Measurements from ENCODE around the gene GBF1.

GBF1 gene

DNA sequence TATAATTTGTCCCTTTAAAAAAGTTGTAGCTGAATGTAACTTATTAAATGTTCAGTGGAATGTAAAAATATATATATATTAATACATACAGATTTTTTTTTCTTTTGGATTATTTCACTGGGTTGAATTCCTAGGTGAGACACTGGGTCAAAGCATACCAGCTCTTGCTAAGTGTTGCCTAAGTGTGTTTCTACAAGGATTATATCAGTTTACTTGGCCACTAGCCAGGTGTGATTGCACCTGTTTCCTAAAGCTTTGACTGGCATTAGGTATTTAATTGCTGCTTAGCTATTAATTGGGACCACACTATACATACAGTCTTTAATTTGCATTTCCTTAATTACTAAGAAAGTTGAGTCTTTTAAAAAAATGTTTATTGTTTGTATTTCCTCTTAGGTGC is 24.7 kb upstream of the GBF1 start:
- H3K4me1 ChIP-seq, result no peaks in the 10 kb centered on the region
- no peak overlapping the region for H3K4me3 ChIP-seq (ENCODE audit: low read depth, low read length)
- no peaks in the 10 kb centered on the region for H3K36me3 ChIP-seq (ENCODE audit: control insufficient read depth, insufficient read depth, low read length)
- no peaks in the 10 kb centered on the region for H3K27me3 ChIP-seq (ENCODE audit: control insufficient read depth, insufficient read depth, low read length)
- H3K79me2 ChIP-seq, result no peaks in the 10 kb centered on the region
- TF ChIP-seq, protein P1, sequence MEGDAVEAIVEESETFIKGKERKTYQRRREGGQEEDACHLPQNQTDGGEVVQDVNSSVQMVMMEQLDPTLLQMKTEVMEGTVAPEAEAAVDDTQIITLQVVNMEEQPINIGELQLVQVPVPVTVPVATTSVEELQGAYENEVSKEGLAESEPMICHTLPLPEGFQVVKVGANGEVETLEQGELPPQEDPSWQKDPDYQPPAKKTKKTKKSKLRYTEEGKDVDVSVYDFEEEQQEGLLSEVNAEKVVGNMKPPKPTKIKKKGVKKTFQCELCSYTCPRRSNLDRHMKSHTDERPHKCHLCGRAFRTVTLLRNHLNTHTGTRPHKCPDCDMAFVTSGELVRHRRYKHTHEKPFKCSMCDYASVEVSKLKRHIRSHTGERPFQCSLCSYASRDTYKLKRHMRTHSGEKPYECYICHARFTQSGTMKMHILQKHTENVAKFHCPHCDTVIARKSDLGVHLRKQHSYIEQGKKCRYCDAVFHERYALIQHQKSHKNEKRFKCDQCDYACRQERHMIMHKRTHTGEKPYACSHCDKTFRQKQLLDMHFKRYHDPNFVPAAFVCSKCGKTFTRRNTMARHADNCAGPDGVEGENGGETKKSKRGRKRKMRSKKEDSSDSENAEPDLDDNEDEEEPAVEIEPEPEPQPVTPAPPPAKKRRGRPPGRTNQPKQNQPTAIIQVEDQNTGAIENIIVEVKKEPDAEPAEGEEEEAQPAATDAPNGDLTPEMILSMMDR (IDR thresholded peaks at IDR 0.05), result no peak
- H3K27ac ChIP-seq, result no peak overlapping the region
- H3K4me2 ChIP-seq (ENCODE audit: low read length), result no peak overlapping the region
- H3K9ac ChIP-seq, result no peak overlapping the region
- H2AFZ ChIP-seq, result no peak overlapping the region
- no peaks in the 10 kb centered on the region for H3K9me3 ChIP-seq (ENCODE audit: control insufficient read depth, low read length)

DNA sequence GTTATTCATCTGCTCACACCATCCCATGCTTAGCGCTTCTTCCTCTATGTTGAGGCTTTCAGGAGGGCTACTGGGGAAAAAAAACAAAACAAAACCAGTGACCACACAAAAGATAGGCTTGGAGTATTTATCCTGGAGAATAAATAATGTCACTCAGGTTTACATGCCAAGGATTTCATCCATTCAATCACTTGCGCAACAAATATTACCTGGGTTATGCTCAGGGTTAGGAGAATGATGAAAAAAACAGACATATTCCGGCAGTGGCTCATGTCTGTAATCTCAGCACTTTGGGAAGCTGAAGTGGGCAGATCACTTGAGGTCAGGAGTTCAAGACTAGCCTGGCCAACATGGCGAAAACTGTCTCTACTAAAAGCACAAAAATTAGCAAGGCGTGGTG is 22.5 kb upstream of the GBF1 start:
- H3K27ac ChIP-seq, result no peak overlapping the region
- TF ChIP-seq, protein P1 (IDR thresholded peaks at IDR 0.05), result no peak
- no peaks in the 10 kb centered on the region for H3K36me3 ChIP-seq (ENCODE audit: control insufficient read depth, insufficient read depth, low read length)
- no peak overlapping the region for H3K4me3 ChIP-seq (ENCODE audit: low read depth, low read length)
- no peaks in the 10 kb centered on the region for H3K79me2 ChIP-seq
- H3K4me2 ChIP-seq (ENCODE audit: low read length), result no peak overlapping the region
- H3K27me3 ChIP-seq (ENCODE audit: control insufficient read depth, insufficient read depth, low read length), result no peaks in the 10 kb centered on the region
- H3K9ac ChIP-seq, result no peak overlapping the region
- peak overlapping the region; percentile 20 for H2AFZ ChIP-seq
- peaks cover 6% of the 10 kb centered on the region for H3K4me1 ChIP-seq
- no peaks in the 10 kb centered on the region for H3K9me3 ChIP-seq (ENCODE audit: control insufficient read depth, low read length)

DNA sequence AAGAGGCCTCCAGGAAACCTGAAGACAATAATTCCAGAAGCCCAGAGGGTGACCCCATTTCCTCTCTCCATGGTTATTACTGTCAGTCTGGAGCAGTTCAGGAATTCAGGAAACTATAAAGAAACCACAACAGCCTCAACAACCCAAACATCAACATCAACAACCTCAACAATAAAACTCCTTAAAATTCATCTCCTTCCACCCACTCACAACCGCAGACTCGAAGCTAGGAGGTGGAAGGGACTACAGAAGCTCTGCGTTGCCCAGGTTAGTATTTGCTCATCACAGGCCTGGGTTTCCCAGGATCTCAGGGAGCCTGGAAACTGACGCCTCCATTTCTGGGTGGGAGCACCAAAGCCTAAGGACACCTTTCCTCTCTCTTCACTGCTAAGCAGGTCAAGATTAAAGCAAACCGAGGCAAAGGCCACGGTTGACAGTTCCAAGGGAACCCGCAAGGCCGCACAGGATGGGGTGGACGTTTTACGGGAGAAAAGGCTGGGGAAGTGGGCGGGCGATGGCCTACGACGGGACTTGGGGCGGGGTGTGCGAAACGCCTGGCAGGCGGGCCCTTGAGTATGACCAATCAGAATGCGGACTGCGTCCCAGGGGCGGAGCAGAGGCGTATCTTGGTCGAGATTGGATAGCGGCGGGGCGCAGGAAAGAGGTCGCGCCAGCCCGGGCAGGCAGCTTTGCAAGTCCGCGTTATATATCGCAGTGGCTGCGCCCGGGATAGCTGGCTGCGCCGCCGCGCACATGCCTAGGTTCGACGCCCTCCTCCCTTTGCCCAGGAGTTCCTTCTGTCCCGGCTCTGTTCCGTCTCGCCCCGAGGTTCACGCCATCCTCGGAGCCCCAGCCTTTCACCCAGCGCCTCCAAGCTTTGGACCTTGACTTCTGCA is 19.4 kb upstream of the GBF1 start, which contains the start of gene ELOVL3:
Gene ELOVL3, plus strand, starts transcription at position 654 of the 896 bp plus-strand sequence. CDS start 250 bp downstream, outside the sequence.
- Histone ChIP-seq H3K36me3 (ENCODE audit: control insufficient read depth, insufficient read depth, low read length) (no peaks in the 10 kb centered on the region), H3K4me3 (ENCODE audit: low read depth, low read length) (peak within 1 kb of the TSS; percentile 29), H3K9me3 (ENCODE audit: control insufficient read depth, low read length) (no peaks in the 10 kb centered on the region), H3K9ac (no peak within 1 kb of the TSS), H3K79me2 (no peaks in the 10 kb centered on the region), H3K27ac (peak within 1 kb of the TSS; percentile 50), H3K4me2 (ENCODE audit: low read length) (peak within 1 kb of the TSS; percentile 59), H2AFZ (peak within 1 kb of the TSS; percentile 60), H3K27me3 (ENCODE audit: control insufficient read depth, insufficient read depth, low read length) (no peaks in the 10 kb centered on the region), H3K4me1 (peaks cover 6% of the 10 kb centered on the region)
- TF ChIP-seq, protein P1 (IDR thresholded peaks at IDR 0.05), result no peak

DNA sequence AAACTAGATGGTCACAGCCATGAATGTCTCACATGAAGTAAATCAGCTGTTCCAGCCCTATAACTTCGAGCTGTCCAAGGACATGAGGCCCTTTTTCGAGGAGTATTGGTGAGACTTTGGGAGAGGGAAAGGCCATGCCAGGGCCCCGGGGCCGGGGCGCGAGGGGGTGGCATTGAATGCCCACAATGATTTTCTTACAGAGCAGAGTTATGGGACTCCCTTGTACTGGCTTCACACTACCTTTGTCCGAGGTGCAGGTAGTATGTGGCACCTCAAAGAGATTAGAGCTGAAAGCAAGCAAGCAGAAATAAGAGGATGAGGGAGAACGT is 18.8 kb upstream of the GBF1 start:
- H3K9ac ChIP-seq, result no peak overlapping the region
- peak overlapping the region; percentile 1 for H3K4me3 ChIP-seq (ENCODE audit: low read depth, low read length)
- H2AFZ ChIP-seq, result peak overlapping the region; percentile 60
- TF ChIP-seq, protein P1 (IDR thresholded peaks at IDR 0.05), result no peak
- H3K4me1 ChIP-seq, result peaks cover 8% of the 10 kb centered on the region
- no peaks in the 10 kb centered on the region for H3K36me3 ChIP-seq (ENCODE audit: control insufficient read depth, insufficient read depth, low read length)
- H3K4me2 ChIP-seq (ENCODE audit: low read length), result peak overlapping the region; percentile 59
- no peaks in the 10 kb centered on the region for H3K27me3 ChIP-seq (ENCODE audit: control insufficient read depth, insufficient read depth, low read length)
- H3K27ac ChIP-seq, result no peak overlapping the region
- no peaks in the 10 kb centered on the region for H3K79me2 ChIP-seq
- H3K9me3 ChIP-seq (ENCODE audit: control insufficient read depth, low read length), result no peaks in the 10 kb centered on the region

DNA sequence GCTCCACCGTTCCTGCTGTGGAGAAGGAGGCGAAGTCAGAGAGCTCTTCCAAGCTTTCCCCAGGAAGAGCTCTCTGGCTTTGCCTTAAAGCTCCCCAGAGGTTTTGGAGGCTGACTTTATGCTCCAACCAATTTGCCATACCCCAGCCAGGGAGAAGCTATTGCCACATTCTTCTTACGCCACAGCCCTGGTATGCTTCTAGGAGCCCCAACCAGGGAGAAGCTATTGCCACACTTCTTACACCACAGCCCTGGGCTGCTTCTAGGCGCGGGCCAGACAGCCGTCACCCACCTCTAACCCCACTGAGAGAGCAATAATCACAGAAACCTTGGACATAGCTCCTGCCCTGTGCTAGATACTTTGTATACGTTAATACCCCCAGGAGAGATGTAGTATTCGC is 18.3 kb upstream of the GBF1 start:
- H3K4me1 ChIP-seq, result peaks cover 8% of the 10 kb centered on the region
- no peaks in the 10 kb centered on the region for H3K36me3 ChIP-seq (ENCODE audit: control insufficient read depth, insufficient read depth, low read length)
- H3K4me3 ChIP-seq (ENCODE audit: low read depth, low read length), result no peak overlapping the region
- H3K9me3 ChIP-seq (ENCODE audit: control insufficient read depth, low read length), result no peaks in the 10 kb centered on the region
- H3K27me3 ChIP-seq (ENCODE audit: control insufficient read depth, insufficient read depth, low read length), result no peaks in the 10 kb centered on the region
- no peak overlapping the region for H3K4me2 ChIP-seq (ENCODE audit: low read length)
- H3K9ac ChIP-seq, result no peak overlapping the region
- H3K27ac ChIP-seq, result no peak overlapping the region
- H3K79me2 ChIP-seq, result no peaks in the 10 kb centered on the region
- TF ChIP-seq, protein P1 (IDR thresholded peaks at IDR 0.05), result no peak
- no peak overlapping the region for H2AFZ ChIP-seq
